Prostate gland (tissue), 2 donors: ENCODE measurements around the gene COX19. TPM values are rescaled to one million over a fixed set of nuclear protein-coding genes. Genes with fewer than 3 reads are reported as not detected.

Experiments used
- DNase-seq: peaks from one replicate; pipeline ENCODE4 v3.0.0-alpha.2; 2019; ENCODE audit warnings: low spot score
- H3K27ac ChIP-seq, 2 donors: fragments of 200-600 bp; sonication (generic); 2 replicates each; pipeline ENCODE4 v1.5.1; 2017 to 2019
- H3K27me3 ChIP-seq: fragments of 200-600 bp; sonication (generic); replicated peaks from 2 replicates; pipeline ENCODE4 v1.5.1; 2019; ENCODE audit not compliant: insufficient read depth
- H3K36me3 ChIP-seq, 2 donors: fragments of 200-600 bp; sonication (generic); 1 replicate in 1 of 2; 2 replicates in 1 of 2; pipeline versions ENCODE4 v1.5.1 to v1.8.1; 2017 to 2019
- H3K4me1 ChIP-seq: fragments of 200-600 bp; sonication (generic); replicated peaks from 2 replicates; pipeline ENCODE4 v1.5.1; 2019
- H3K4me3 ChIP-seq, 2 donors: fragments of 200-600 bp; sonication (generic); 2 replicates each; pipeline ENCODE4 v1.5.1; 2017 to 2019
- H3K9me3 ChIP-seq: fragments of 200-600 bp; sonication (generic); 2 replicates; pipeline ENCODE4 v1.5.1; 2017
- CTCF ChIP-seq, 4 experiments: fragments of 200-600 bp in 2 of 4; fragments of 450-650 bp in 2 of 4; sonication (generic) in 2 of 4; IDR thresholded peaks; 1 replicate in 3 of 4; 2 replicates in 1 of 4; pipeline ENCODE4 v1.5.1; 2016 to 2019; ENCODE audit warnings: antibody characterized with exemption in 4 of 4, mild to moderate bottlenecking in 2 of 4, moderate library complexity in 2 of 4
- POLR2A ChIP-seq: fragments of 450-650 bp; IDR thresholded peaks from one replicate; pipeline ENCODE4 v1.6.1; 2016; ENCODE audit warnings: antibody characterized with exemption, mild to moderate bottlenecking
- POLR2AphosphoS5 ChIP-seq: sonication (generic); formaldehyde crosslinking; IDR thresholded peaks from one replicate; pipeline ENCODE4 v1.6.1; 2017; ENCODE audit warnings: antibody characterized with exemption
- WGBS: methylation state at CpG from one replicate; pipeline ENCODE4 v1.1.5; 2018; 5-methylcytosine and 5-hydroxymethylcytosine counted together
- intact Hi-C: fragments of 100-400 bp; cut with DNase I; formaldehyde crosslinking; loops from one replicate; pipeline ENCODE4 v1.14.2; 2022
- total RNA-seq, 2 donors: library from RNA; depleted of rRNA; stranded (reverse); fragments of >200 nt; gene quantifications; one replicate each; pipeline ENCODE4 v1.1.0, GENCODE V29; 2016

Gene COX19
- total RNA-seq, 2 donors from 2014 or later = 11.3 to 17.0 TPM

- WGBS = 74% methylated on average over 28 of the region's 28 CpGs
- intact Hi-C loops = loop anchor here (5.0 kb wide), 1 partner anchor 178 kb away; no protein-coding TSS in a partner anchor
- no peaks in the 10 kb centered on the region for H3K36me3 ChIP-seq
- TF ChIP-seq POLR2A (no peak), POLR2AphosphoS5 (no peak), CTCF (IDR thresholded peaks at IDR 0.05) (no peak)
- no peaks in the 10 kb centered on the region for H3K27me3 ChIP-seq
- DNase-seq = no peak
- H3K4me3 ChIP-seq = no peak overlapping the region
- H3K4me1 ChIP-seq = no peaks in the 10 kb centered on the region
- no peak overlapping the region for H3K27ac ChIP-seq
- H3K9me3 ChIP-seq = no peaks in the 10 kb centered on the region
Observed at GRCh38 chr7:994592-995308, 19.4 kb upstream of the COX19 start.

GRCh38 chr7:992709-993607, 17.6 kb upstream of the COX19 start:
- Histone ChIP-seq H3K36me3 (no peaks in the 10 kb centered on the region), H3K9me3 (no peaks in the 10 kb centered on the region), H3K27ac (no peak overlapping the region), H3K4me3 (no peak overlapping the region), H3K27me3 (no peaks in the 10 kb centered on the region), H3K4me1 (no peaks in the 10 kb centered on the region)
- 21% methylated on average over 33 of the region's 34 CpGs for WGBS
- intact Hi-C loops = loop anchor here (1.0 to 5.0 kb wide), 2 partner anchors 72 to 179 kb away; no protein-coding TSS in a partner anchor
- peak; percentile 21 for TF ChIP-seq POLR2A
- TF ChIP-seq CTCF (IDR thresholded peaks at IDR 0.05) = peak; percentile 100
- TF ChIP-seq POLR2AphosphoS5 = peak; percentile 84
- peak; percentile 94 for DNase-seq

GRCh38 chr7:991729-992656, 16.6 kb upstream of the COX19 start:
- no peaks in the 10 kb centered on the region for H3K4me1 ChIP-seq
- 78% methylated on average over 30 of the region's 34 CpGs for WGBS

More at GRCh38 chr7:991729-992656, 16.6 kb upstream of the COX19 start:
- Histone ChIP-seq H3K4me3 (no peak overlapping the region), H3K36me3 (no peaks in the 10 kb centered on the region), H3K9me3 (no peaks in the 10 kb centered on the region), H3K27ac (no peak overlapping the region), H3K27me3 (no peaks in the 10 kb centered on the region)
- no peak for DNase-seq
- no peak for TF ChIP-seq POLR2A
- TF ChIP-seq CTCF (IDR thresholded peaks at IDR 0.05) = no peak
- no peak for TF ChIP-seq POLR2AphosphoS5
- intact Hi-C loops = loop anchor here (5.0 kb wide), 1 partner anchor 180 kb away; no protein-coding TSS in a partner anchor
